HG03432 (cell line): ENCODE data around the gene CDH8.
"Not testable (repeated sequence)": the region's sequence is repeated elsewhere in the genome, so short reads cannot be mapped to it uniquely, and the experiment has no call there.

ENCODE experiments used
- ATAC-seq: cut with Tn5 transposase; IDR thresholded peaks from one replicate; pipeline ENCODE4 v1.9.1; 2021; ENCODE audit warnings: mild to moderate bottlenecking, moderate library complexity; ENCODE audit not compliant: unreplicated experiment

Gene CDH8

DNA sequence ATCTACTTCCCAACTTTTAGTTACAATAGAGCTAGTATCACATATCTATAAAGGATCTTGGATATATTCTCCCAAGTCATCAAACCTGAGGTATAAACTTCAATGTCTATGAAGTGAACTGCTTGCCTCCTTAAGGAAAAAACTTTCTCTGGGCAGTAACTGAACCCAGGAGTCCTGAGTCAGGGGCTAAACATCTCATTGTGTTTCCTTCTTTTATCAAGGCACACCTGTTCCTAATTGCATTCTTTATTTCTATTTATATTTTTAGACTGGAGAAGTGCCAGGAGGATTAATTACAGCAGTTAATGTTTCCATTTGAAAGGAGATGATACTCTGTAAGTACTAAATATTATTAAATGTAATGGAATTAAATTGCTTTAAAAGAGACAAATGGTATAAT lies 98.6 kb downstream of the CDH8 start:
- no peak for ATAC-seq

DNA sequence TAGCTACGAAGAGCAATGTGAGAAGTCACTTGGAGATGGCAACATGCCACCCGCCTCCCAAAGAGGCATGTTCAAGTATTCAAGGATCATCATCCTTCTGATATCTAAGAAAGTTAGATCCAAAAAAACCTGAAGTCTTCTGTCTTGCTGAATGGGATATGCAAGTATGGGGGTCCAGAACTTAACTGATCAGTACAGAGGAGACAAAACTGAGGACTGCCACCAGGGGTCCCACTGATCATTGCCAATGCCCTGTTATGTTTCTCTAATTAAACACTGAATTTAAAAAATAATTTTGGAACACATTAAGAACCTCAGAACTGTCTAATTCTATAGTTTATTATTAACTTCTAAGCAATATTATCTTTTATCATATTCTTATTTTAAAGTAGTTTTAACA lies 99.7 kb downstream of the CDH8 start:
- no peak for ATAC-seq

DNA sequence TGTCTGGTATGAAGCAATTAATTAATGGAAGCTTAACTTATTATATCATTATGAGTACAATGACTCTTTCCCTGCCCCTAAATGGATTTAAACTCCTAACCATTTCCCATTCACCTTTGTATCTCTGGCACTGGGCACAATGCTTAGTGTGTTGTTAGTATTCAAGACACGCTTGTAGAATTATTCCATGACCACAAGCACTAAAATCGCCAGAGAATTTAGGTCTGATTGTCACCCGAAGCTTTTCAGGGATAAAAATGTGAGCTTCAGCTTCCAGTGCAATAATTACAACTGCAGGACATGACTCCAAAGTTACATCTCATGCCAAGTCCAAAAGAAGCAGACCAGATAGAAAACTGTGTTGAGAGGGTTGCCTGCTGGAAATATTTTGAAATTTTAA lies 101.6 kb downstream of the CDH8 start:
- no peak for ATAC-seq

DNA sequence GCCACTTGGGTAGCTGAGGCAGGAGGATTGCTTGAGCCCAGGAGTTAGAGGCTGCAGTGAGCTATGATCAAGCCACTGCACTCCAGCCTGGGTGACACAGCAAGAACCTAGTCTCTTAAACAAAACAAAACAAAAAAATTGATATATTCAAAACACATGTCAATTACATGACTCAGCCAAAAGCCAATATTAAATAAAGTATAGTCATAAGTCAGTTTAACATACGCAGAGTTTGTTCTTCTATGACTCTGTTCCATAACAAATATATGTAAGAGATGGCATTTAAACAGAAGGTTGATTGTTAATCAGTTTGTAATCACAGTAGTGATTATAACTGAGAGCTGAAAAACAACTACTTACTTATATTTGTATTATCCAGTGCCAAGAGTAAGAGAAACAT lies 106.5 kb downstream of the CDH8 start:
- ATAC-seq = no peak

DNA sequence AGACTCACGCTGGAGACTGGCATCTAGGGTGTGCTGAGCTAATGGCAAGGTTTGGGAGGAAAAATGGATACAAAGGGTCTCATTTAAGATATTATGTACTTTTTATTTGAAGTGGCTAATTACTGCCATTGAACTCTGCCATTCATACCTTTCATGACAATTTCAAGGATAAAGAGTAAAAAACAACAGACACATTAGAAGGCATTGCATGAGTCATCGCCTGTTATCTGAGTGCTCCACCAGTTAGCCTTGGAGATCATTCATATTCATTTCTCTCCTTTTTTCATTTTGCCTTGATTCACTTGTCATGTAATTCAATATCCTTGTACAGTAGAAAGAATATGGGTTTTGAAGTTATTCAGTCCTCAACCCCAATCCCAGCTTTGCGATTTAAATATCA lies 109.5 kb downstream of the CDH8 start:
- ATAC-seq = no peak

DNA sequence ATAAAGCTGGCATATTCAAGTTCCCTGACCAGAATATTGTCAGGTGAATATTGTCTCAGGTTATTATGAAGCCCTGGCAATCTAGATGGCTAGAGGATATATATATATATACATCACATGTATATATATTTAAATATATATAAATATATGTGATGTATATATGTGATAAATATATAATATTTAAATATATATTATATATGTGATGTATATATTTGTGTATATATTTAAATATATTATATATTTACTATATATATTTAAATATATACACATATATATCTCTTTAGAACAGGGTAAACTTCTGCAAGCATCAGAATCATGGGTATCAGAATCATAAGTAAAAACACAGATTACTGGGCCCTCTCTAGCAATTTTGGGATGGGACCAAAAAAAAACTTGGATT lies 112.6 kb downstream of the CDH8 start:
- no peak for ATAC-seq

DNA sequence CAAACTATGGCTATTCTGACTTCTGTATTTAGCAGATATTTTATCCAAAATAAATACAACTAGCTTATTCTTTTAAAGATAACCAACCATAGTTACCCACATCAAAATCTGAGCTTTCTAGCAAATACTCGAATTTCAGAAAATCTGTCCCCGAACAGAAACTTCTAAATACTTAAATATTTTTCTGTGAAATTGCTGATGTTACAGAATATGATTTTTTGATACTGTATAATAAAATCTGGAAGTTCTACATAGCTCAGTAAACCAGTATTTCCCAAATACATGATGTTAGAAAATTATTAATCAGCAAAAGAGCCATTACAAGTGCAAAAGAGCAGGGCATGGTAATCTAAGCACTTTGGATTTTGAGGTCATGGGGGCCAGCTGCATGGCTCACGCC lies 114.9 kb downstream of the CDH8 start:
- ATAC-seq = no peak

DNA sequence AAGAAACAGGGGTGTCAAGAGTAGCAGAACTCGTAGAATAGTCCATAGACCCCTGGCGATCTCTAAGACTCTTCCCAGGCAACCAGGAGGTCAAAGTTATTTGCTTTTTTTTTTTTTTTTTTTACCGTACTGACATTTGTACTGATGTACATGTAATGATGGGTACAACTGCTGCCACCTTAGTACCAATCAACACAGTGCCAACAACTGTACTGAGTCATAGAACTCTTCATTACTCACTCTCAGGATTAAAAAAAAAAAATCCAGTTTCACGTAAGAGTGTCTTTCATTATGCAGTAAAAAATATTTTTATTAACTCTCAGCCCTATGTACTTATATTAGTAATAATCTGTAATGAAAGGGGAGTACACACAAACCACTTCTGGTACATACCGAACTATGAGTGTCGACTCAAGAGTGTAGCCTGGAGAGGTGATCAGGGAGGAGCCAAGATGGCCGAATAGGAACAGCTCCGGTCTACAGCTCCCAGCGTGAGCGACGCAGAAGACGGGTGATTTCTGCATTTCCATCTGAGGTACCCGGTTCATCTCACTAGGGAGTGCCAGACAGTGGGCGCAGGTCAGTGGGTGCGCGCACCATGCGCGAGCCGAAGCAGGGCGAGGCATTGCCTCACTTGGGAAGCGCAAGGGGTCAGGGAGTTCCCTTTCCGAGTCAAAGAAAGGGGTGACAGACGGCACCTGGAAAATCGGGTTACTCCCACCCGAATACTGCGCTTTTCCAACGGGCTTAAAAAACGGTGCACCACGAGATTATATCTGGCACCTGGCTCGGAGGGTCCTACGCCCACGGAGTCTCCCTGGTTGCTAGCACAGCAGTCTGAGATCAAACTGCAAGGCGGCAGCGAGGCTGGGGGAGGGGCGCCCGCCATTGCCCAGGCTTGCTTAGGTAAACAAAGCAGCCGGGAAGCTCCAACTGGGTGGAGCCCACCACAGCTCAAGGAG lies 118.1 kb downstream of the CDH8 start:
- ATAC-seq = not testable (repeated sequence)

DNA sequence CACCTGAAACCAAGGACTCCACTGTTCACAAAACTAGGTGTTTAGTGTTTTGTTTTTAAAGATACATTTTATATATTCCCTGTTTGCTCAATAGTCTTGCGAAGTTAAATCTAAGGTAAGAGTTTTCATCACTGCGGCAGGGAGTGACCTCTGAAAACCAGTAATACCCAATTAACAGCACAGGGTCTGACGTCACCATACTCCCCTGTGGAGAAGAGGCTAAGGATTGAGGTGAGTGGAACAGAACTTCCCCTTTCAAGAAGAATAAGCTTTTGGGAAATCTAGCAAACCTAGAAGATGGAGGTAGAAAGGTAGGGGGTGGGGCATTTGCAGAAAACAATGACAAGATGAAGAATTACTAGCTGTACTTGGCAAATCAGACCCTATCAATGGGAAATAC lies 120.7 kb downstream of the CDH8 start:
- no peak for ATAC-seq

DNA sequence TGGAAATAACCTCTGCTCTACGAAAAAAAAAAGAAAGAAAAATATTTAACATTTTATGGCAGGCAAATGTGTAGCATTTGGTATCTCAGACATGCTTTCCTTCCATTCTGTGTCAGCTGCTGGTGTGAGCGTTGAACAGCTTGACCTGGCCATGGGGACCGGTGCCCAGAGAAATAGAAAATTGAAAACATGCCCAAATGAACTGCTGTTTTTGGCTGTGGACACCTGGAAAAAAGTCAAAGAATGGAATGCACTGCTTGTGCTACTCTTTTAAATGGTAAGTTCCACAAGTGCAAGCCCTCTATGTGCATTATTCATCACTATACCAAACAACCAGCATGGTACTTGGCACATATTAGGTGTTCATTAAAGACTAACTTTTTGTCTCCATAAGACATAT lies 127.2 kb downstream of the CDH8 start:
- ATAC-seq = no peak

DNA sequence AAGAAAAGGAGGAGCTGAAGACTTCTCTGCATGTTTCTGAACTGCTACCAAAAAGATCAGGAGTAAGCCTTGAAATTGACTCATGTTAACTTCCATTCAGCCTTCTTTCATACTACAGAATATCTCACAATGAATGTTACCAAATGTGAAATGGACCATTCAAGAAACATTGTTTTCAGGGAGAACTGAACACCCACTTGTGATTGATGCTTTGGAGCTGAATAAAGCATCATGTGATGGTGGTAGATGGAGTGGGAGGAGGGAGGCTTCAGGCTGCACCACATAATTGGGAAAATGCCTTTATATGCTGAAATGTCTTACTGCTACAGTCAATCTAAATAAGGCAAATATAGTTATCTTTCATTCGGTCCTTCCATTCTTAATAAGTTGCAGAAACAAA lies 127.8 kb downstream of the CDH8 start:
- ATAC-seq = no peak

DNA sequence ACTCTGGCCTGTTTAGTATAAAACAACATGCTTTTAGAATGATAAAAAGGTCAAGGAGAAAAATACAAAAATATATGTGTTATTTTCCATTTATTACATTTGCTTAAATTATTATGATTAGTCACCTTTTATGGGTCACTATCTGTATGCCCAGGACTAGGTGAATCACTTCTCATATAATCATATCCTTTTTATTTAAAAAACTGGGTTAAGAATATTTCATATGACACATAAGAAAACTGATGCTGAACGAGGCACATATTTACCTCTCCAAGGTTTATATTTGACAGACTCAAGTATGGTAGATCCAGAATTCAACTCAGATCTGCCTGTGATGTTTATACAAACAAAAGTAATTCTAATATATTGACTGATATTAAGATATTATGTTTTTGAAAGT lies 134.5 kb downstream of the CDH8 start:
- ATAC-seq = no peak

DNA sequence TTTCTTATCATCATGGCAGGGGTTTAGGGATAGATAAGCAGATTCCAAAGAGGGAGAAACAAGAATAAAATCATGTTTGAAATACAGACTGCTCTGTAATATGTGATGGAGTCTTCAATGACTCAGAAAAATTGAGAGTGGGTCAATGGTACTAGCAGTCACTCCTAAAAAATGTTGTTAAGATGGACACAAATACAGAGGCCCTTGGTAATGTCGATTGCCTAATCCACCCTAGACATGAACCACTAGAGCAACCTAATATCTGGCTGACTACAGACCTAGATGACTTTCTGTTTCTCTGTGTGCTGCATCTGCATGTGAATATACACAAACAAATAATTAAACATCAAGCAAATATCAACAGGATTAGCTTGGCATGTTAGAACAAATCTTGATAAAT lies 135.8 kb downstream of the CDH8 start:
- ATAC-seq = no peak

DNA sequence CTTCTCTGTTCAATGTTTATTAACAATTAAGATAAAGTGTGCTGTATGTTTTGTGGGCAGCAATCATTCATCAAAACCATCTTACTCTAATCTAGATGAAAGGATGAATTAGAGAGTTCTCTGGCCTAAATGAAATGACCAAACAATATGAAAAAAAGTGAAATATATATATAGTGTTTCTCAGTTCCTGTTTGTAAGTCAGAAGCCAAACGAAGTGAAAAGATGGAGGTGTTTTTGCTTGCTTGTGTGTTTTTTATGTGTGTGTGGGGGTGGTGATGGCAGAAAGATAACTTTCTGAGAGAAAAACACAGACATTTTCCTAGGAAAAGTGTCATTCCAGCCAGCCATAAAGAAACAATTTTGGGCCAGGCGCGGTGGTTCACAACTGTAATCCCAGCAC lies 138.6 kb downstream of the CDH8 start:
- peak; percentile 71 for ATAC-seq

DNA sequence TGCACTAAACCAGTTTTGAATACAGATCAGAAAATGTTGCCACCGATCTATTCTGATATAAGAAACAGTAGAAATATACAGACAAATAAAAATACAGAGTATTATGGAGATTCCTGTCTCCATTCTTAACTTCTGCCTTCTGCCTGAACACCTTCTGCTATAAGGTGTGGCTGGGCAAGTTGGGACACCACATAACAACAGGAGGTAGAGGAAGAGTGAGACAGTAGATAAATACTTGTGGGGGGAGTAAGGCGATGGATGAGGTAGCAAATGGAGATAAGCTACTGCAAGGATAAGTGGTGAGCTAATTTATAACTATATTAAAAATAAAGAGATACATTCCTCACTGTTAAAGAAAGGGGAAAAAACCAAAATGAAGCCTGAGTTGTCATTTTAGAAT lies 143.7 kb downstream of the CDH8 start:
- ATAC-seq = no peak

DNA sequence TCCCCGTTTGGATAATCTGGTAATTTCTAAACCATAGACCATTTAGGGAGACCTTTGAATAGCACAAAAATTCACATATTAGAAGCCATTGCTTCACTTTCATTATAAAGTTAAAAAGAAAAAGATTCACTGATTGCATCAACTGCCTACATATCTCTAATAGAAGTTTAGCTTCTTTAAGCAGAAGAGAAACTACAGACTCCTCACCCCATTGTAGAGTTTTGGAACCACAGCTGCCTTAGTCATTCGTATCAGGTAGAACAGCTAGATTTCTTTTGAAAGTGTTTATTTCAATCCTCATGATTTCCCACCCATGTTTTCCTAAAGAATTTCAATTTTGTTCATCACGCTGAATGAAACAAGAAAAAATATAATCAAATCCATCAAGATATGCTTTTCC lies 144.8 kb downstream of the CDH8 start:
- no peak for ATAC-seq

DNA sequence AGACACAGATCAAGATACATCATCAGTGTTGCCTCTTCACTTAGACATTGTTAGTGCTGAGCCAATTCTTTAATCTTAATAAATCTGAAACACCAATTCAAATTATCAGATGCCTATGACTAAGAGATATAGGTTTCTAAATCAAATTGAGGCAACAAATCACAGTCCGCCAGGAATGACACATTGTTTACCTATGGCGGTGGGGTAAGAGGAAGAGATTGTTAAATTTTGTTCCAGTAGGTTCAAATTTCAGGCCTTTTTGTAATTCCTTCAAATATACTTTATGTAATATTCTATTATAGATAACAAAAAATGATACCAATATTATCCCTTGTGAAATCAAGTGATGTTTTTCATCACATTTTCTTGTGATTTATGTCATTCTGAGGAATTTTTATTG lies 145.9 kb downstream of the CDH8 start:
- ATAC-seq = no peak

DNA sequence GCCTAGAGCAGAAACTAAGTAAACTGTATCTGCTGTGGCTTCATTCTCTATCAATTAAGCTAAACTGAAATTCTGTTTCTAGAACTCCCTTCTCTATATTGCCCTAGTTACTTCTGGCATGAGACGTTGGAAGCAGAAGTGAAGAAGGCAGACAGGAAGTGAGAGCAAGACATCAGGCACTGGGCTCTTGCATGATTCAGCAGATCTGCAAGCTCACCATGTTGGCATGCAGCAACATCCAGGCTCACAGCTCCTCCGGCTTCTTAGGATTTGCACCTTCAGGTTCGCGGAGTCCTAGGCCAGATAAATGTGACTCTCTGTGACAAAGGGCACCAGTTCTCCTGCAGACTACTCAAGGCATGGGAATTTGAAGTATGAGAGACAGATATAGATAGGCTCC lies 148.3 kb downstream of the CDH8 start:
- peak; percentile 79 for ATAC-seq

DNA sequence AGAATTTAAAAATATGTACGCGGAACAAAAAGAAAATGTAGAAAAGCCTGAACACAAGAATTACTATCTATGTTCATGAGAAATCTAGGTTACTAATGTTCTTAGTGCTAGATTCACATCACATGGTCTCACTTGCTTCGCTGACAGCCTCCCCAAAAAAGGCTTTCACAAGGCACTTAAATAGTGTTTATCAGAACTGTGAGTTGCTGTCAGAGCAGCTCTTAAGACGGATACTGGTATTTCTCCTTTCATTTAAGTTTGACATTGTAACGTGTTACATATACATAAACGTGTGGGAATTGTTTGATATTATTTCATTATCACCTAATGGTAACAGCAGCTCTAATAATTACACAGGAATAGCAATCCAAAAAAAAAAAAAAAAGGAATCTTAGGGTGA lies 150.9 kb downstream of the CDH8 start:
- no peak for ATAC-seq

DNA sequence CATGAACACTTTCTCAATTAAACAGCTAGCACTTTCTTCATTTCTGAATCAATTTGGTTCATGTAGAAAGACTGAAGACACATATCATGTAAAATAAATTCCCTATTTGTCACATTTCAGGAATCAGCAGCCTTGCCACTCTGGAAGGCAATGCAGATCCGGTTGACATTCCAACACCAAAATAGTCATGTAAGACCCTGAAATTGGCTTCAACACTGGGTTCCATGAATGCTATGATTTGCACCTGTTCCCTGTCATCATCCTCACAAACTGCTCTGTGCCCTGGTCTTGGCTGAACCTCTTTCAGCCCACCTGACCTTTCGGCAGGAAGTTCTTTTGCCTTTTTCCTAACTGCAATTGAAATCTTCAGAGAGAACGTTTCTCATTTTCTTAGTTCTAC lies 156.9 kb downstream of the CDH8 start:
- ATAC-seq = no peak

DNA sequence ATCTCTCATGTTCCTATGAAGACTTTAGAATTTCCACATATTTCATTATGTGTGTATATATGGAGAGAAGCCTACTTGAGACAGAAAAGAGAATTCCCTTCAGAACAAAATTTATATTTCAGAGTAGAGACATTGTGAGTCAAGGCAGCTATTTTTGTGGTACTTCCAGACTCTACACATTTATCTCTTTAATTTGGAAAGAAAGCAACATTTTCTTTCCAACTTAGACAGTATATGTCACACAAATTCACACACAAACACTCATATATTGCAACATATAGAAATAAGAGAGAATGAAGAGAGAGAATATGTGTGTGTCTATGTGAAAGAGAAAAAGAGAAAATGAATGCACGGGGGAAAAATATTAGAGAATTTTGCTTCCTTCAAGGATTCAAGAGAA lies 158.8 kb downstream of the CDH8 start:
- no peak for ATAC-seq

DNA sequence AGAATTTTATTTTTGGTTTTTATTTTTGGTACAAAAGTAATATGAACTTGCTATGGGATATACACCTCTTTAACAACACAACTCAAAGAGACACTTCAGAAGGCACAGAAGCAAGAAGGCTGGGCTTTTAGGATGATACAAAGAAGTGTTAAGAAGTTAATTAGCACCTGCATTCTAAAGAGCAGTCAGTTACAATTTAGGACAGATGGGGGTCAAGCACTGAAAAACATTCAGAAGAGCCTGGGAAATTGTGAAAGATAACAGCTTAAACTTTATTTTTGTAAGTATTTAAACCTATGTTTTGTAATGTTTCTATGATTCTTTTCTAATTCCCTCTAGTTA lies 163.5 kb downstream of the CDH8 start:
- no peak for ATAC-seq
